HepG2 (cell line): ENCODE data around the gene CRKL. TPM values are rescaled to one million over a fixed set of nuclear protein-coding genes. Genes with fewer than 3 reads are reported as not detected.

Experiments
- BCL3 ChIP-seq: sonication (generic); formaldehyde crosslinking; IDR thresholded peaks from 2 replicates; pipeline ENCODE4 v1.5.1; 2020; ENCODE audit warnings: mild to moderate bottlenecking, missing genetic modification reagents, moderate library complexity
- BRCA1 ChIP-seq: sonication (generic); formaldehyde crosslinking; IDR thresholded peaks from 2 replicates; pipeline ENCODE4 v1.4.0; 2020; ENCODE audit warnings: missing genetic modification reagents
- CENPT ChIP-seq: sonication (generic); formaldehyde crosslinking; IDR thresholded peaks from 2 replicates; pipeline ENCODE4 v1.8.0; 2022; ENCODE audit warnings: low read depth, mild to moderate bottlenecking, moderate library complexity, missing genetic modification reagents
- HBP1 ChIP-seq: IDR thresholded peaks from 2 replicates; pipeline ENCODE4 v1.6.1; 2016; ENCODE audit warnings: low read depth, control low read depth
- JUNB ChIP-seq: sonication (generic); formaldehyde crosslinking; IDR thresholded peaks from 2 replicates; pipeline ENCODE4 v1.8.0; 2022; ENCODE audit warnings: missing genetic modification reagents, mild to moderate bottlenecking, borderline replicate concordance
- MBNL3 ChIP-seq: fragments of 250-450 bp; sonication (Bioruptor Pico); conservative IDR thresholded peaks from 2 replicates; pipeline ENCODE4 v1.8.0; 2022; ENCODE audit warnings: mild to moderate bottlenecking, inconsistent platforms
- NFKBIZ ChIP-seq: IDR thresholded peaks from 2 replicates; pipeline ENCODE4 v1.6.1; 2018; ENCODE audit warnings: missing genetic modification reagents, missing compliant biosample characterization
- NR3C1 ChIP-seq: sonication (generic); formaldehyde crosslinking; IDR thresholded peaks from 2 replicates; pipeline ENCODE4 v1.4.0; 2020; ENCODE audit warnings: missing genetic modification reagents
- PPARG ChIP-seq: conservative IDR thresholded peaks from 2 replicates; pipeline ENCODE4 v1.6.1; 2016; ENCODE audit warnings: missing biosample characterization, missing genetic modification reagents
- RBM22 ChIP-seq: fragments of 200-400 bp; formaldehyde crosslinking; optimal IDR thresholded peaks from 2 replicates; pipeline ENCODE3; 2017; ENCODE audit warnings: mild to moderate bottlenecking, low read length, moderate library complexity
- RFXAP ChIP-seq: sonication (generic); formaldehyde crosslinking; IDR thresholded peaks from 2 replicates; pipeline ENCODE4 v1.4.0; 2020; ENCODE audit warnings: missing genetic modification reagents, borderline replicate concordance
- SIX1 ChIP-seq: sonication (generic); formaldehyde crosslinking; IDR thresholded peaks from 2 replicates; pipeline ENCODE4 v1.4.0; 2020; ENCODE audit warnings: missing genetic modification reagents, borderline replicate concordance
- SNAPC2 ChIP-seq: sonication (generic); formaldehyde crosslinking; IDR thresholded peaks from 2 replicates; pipeline ENCODE4 v1.8.1; 2022; ENCODE audit warnings: mild to moderate bottlenecking, missing genetic modification reagents
- SP4 ChIP-seq: sonication (generic); formaldehyde crosslinking; IDR thresholded peaks from 2 replicates; pipeline ENCODE4 v1.8.1; 2023; ENCODE audit warnings: mild to moderate bottlenecking, missing genetic modification reagents
- TFAP4 ChIP-seq: sonication (generic); IDR thresholded peaks from 2 replicates; pipeline ENCODE4 v1.6.1; 2016; ENCODE audit warnings: low read depth, borderline replicate concordance
- ZEB1 ChIP-seq: IDR thresholded peaks from 2 replicates; pipeline ENCODE4 v1.6.1; 2012; ENCODE audit warnings: mild to moderate bottlenecking, low read depth, inconsistent platforms; ENCODE audit not compliant: insufficient replicate concordance
- ZSCAN21 ChIP-seq: sonication (generic); formaldehyde crosslinking; IDR thresholded peaks from 2 replicates; pipeline ENCODE4 v1.8.0; 2022; ENCODE audit warnings: mild to moderate bottlenecking, missing genetic modification reagents, moderate library complexity, borderline replicate concordance
- polyA plus RNA-seq, 8 experiments: library from polyadenylated mRNA; depleted of rRNA in 3 of 8; stranded (reverse) in 7 of 8; unstranded in 1 of 8; fragments of >200 nt; fragmentation: Illumina TruSeq in 4 of 8; extraction: Trizol in 4 of 8; gene quantifications; 2 replicates each; pipeline versions ENCODE4 v1.2.1 to v1.2.3, GENCODE V29; 2011 to 2016; ENCODE audit warnings: low read depth in 4 of 8, missing spikeins in 1 of 8, mixed read lengths in 1 of 8; ENCODE audit not compliant: insufficient read depth in 1 of 8
- total RNA-seq, 5 experiments: library from RNA; depleted of rRNA; stranded (reverse); fragments of >200 nt; fragmentation: Illumina TruSeq; extraction: Trizol; gene quantifications; 2 replicates each; pipeline ENCODE4 v1.2.3, GENCODE V29; 2016; ENCODE audit warnings: low read depth in 1 of 5
- TF ChIP-seq, protein P1 (sequence below), 2 experiments: fragments of 450-650 bp in 1 of 2; sonication (generic) in 1 of 2; formaldehyde crosslinking in 1 of 2; IDR thresholded peaks; 2 replicates each; pipeline versions ENCODE4 v1.6.1 to v1.8.0; 2016 to 2022; ENCODE audit warnings: antibody characterized with exemption in 1 of 2, mild to moderate bottlenecking in 1 of 2, missing genetic modification reagents in 1 of 2

CRKL gene
- total and polyA plus RNA-seq, 2 of the 13 experiments (the other 11 are each of a cell fraction or from before 2014, with no cell fraction given), result 37.4 to 60.6 TPM

DNA sequence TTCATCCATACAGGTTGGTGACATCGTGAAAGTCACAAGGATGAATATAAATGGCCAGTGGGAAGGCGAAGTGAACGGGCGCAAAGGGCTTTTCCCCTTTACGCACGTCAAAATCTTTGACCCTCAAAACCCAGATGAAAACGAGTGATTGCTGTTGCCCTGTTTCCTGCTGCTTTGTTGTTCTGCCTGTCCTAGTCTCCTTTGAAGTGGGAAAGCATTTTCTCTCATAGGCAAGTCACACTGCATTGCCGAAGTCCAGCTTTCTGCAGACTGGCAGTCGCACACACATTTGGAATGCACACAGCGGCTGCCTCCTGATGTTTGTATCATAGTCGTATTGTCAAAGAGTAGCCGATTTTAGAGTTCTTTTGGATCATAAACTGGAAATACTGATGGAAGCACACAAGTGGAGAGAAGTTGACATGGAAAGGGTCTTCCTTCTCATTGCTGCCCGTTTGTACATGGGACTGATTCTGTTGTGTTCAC, 32.5 kb downstream of the CRKL start (continued):
- TF ChIP-seq BCL3 (no peak), ZEB1 (no peak), CENPT (CRISPR knock-in tag) (no peak), NR3C1 (no peak), RFXAP (CRISPR knock-in tag) (no peak), HBP1 (no peak), PPARG (CRISPR knock-in tag) (peak; percentile 67), BRCA1 (CRISPR knock-in tag) (no peak), NFKBIZ (no peak), RBM22 (peak; percentile 81), TFAP4 (peak; percentile 73; the same call in 1 of the 2 replicates), MBNL3 (CRISPR knock-in tag) (no peak), SNAPC2 (CRISPR knock-in tag) (no peak), JUNB (no peak), ZSCAN21 (CRISPR knock-in tag) (no peak), SIX1 (CRISPR knock-in tag) (peak; percentile 28; the same call in 1 of the 2 replicates), SP4 (CRISPR knock-in tag) (no peak)
- TF ChIP-seq, protein P1, sequence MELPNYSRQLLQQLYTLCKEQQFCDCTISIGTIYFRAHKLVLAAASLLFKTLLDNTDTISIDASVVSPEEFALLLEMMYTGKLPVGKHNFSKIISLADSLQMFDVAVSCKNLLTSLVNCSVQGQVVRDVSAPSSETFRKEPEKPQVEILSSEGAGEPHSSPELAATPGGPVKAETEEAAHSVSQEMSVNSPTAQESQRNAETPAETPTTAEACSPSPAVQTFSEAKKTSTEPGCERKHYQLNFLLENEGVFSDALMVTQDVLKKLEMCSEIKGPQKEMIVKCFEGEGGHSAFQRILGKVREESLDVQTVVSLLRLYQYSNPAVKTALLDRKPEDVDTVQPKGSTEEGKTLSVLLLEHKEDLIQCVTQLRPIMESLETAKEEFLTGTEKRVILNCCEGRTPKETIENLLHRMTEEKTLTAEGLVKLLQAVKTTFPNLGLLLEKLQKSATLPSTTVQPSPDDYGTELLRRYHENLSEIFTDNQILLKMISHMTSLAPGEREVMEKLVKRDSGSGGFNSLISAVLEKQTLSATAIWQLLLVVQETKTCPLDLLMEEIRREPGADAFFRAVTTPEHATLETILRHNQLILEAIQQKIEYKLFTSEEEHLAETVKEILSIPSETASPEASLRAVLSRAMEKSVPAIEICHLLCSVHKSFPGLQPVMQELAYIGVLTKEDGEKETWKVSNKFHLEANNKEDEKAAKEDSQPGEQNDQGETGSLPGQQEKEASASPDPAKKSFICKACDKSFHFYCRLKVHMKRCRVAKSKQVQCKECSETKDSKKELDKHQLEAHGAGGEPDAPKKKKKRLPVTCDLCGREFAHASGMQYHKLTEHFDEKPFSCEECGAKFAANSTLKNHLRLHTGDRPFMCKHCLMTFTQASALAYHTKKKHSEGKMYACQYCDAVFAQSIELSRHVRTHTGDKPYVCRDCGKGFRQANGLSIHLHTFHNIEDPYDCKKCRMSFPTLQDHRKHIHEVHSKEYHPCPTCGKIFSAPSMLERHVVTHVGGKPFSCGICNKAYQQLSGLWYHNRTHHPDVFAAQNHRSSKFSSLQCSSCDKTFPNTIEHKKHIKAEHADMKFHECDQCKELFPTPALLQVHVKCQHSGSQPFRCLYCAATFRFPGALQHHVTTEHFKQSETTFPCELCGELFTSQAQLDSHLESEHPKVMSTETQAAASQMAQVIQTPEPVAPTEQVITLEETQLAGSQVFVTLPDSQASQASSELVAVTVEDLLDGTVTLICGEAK (IDR thresholded peaks at IDR 0.05), result no peak
- TF ChIP-seq, protein P1 (CRISPR knock-in tag; IDR thresholded peaks at IDR 0.05), result 0 out of 2 replicates have a peak, but pooled peaks have one; percentile 49
